A673 (cell line): ENCODE measurements around the gene UVRAG.

Experiments
- EZH2 ChIP-seq: fragments of 200-600 bp; sonication (generic); IDR thresholded peaks from 2 replicates; pipeline ENCODE4 v1.6.1; 2017; ENCODE audit warnings: borderline replicate concordance, low read depth, mild to moderate bottlenecking, mixed read lengths, antibody characterized with exemption, low read length; ENCODE audit not compliant: poor library complexity, severe bottlenecking
- TF ChIP-seq, protein P1 (sequence below): fragments of 300-800, 200-600 bp; sonication (generic); conservative IDR thresholded peaks from 2 replicates; pipeline ENCODE4 v1.5.1; 2017; ENCODE audit warnings: low read depth, mild to moderate bottlenecking, antibody characterized with exemption, low read length, moderate library complexity, mixed read lengths

DNA sequence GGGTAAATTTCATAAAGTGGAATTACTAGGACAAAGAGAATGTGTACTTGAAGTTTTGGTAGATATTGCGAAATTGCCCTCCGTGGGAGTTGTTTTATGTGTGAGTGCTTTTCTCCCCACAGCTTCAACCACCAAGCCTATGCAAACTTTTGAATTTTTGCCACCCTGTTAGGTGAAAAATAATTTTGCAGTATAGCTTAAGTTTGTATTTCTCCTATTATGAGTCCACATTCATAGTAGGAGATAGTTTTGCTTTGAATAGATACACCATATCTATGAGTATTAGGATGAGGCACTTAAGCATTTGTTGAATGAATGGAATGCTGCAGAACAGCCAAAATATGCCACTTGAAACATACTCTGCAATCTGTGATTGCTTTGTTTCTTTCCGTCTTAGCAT is 43.6 kb downstream of the UVRAG start:
- TF ChIP-seq, protein P1, sequence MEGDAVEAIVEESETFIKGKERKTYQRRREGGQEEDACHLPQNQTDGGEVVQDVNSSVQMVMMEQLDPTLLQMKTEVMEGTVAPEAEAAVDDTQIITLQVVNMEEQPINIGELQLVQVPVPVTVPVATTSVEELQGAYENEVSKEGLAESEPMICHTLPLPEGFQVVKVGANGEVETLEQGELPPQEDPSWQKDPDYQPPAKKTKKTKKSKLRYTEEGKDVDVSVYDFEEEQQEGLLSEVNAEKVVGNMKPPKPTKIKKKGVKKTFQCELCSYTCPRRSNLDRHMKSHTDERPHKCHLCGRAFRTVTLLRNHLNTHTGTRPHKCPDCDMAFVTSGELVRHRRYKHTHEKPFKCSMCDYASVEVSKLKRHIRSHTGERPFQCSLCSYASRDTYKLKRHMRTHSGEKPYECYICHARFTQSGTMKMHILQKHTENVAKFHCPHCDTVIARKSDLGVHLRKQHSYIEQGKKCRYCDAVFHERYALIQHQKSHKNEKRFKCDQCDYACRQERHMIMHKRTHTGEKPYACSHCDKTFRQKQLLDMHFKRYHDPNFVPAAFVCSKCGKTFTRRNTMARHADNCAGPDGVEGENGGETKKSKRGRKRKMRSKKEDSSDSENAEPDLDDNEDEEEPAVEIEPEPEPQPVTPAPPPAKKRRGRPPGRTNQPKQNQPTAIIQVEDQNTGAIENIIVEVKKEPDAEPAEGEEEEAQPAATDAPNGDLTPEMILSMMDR: no peak
- TF ChIP-seq EZH2: no peak
